Measurements from ENCODE around the gene NT5C3B. TPM values are rescaled to one million over a fixed set of nuclear protein-coding genes. Genes with fewer than 3 reads are reported as not detected.

The NT5C3B gene
- total RNA-seq, 1 donor from 2014 or later = 63.6 TPM

- no peaks in the 10 kb centered on the region for H3K9me3 Mint-ChIP-seq (ENCODE audit: unreplicated experiment)
- H3K4me3 Mint-ChIP-seq (ENCODE audit: unreplicated experiment) = no peak overlapping the region
- H3K4me1 Mint-ChIP-seq (ENCODE audit: unreplicated experiment) = peaks cover 11% of the 10 kb centered on the region
- no peak for DNase-seq (ENCODE audit: extremely low spot score, unreplicated experiment)
- H3K27me3 Mint-ChIP-seq (ENCODE audit: unreplicated experiment) = no peaks in the 10 kb centered on the region
- no peak overlapping the region for H3K27ac Mint-ChIP-seq (ENCODE audit: unreplicated experiment)
- TF ChIP-seq, protein P1, sequence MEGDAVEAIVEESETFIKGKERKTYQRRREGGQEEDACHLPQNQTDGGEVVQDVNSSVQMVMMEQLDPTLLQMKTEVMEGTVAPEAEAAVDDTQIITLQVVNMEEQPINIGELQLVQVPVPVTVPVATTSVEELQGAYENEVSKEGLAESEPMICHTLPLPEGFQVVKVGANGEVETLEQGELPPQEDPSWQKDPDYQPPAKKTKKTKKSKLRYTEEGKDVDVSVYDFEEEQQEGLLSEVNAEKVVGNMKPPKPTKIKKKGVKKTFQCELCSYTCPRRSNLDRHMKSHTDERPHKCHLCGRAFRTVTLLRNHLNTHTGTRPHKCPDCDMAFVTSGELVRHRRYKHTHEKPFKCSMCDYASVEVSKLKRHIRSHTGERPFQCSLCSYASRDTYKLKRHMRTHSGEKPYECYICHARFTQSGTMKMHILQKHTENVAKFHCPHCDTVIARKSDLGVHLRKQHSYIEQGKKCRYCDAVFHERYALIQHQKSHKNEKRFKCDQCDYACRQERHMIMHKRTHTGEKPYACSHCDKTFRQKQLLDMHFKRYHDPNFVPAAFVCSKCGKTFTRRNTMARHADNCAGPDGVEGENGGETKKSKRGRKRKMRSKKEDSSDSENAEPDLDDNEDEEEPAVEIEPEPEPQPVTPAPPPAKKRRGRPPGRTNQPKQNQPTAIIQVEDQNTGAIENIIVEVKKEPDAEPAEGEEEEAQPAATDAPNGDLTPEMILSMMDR (IDR thresholded peaks at IDR 0.05) = no peak
- H3K36me3 Mint-ChIP-seq (ENCODE audit: unreplicated experiment) = peaks cover 6% of the 10 kb centered on the region
These were observed 32.7 kb downstream of the NT5C3B start for GRCh38 chr17:41803049-41804020.

- no peak overlapping the region for H3K27ac Mint-ChIP-seq (ENCODE audit: unreplicated experiment)
- peaks cover 6% of the 10 kb centered on the region for H3K36me3 Mint-ChIP-seq (ENCODE audit: unreplicated experiment)
- H3K4me3 Mint-ChIP-seq (ENCODE audit: unreplicated experiment) = no peak overlapping the region
- TF ChIP-seq, protein P1 (IDR thresholded peaks at IDR 0.05) = peak; percentile 96
- H3K27me3 Mint-ChIP-seq (ENCODE audit: unreplicated experiment) = no peaks in the 10 kb centered on the region
- no peaks in the 10 kb centered on the region for H3K9me3 Mint-ChIP-seq (ENCODE audit: unreplicated experiment)
- H3K4me1 Mint-ChIP-seq (ENCODE audit: unreplicated experiment) = peaks cover 11% of the 10 kb centered on the region
- DNase-seq (ENCODE audit: extremely low spot score, unreplicated experiment) = peak; percentile 93
These were observed 34.4 kb downstream of the NT5C3B start for GRCh38 chr17:41801374-41802271.

- no peaks in the 10 kb centered on the region for H3K9me3 Mint-ChIP-seq (ENCODE audit: unreplicated experiment)
- H3K4me1 Mint-ChIP-seq (ENCODE audit: unreplicated experiment) = peaks cover 11% of the 10 kb centered on the region
- no peak for DNase-seq (ENCODE audit: extremely low spot score, unreplicated experiment)
- peaks cover 4% of the 10 kb centered on the region for H3K36me3 Mint-ChIP-seq (ENCODE audit: unreplicated experiment)
- TF ChIP-seq, protein P1 (IDR thresholded peaks at IDR 0.05) = no peak
- H3K27me3 Mint-ChIP-seq (ENCODE audit: unreplicated experiment) = no peaks in the 10 kb centered on the region
- no peak overlapping the region for H3K27ac Mint-ChIP-seq (ENCODE audit: unreplicated experiment)
- no peak overlapping the region for H3K4me3 Mint-ChIP-seq (ENCODE audit: unreplicated experiment)
These were observed 35.2 kb downstream of the NT5C3B start for GRCh38 chr17:41800601-41801373.

DNA sequence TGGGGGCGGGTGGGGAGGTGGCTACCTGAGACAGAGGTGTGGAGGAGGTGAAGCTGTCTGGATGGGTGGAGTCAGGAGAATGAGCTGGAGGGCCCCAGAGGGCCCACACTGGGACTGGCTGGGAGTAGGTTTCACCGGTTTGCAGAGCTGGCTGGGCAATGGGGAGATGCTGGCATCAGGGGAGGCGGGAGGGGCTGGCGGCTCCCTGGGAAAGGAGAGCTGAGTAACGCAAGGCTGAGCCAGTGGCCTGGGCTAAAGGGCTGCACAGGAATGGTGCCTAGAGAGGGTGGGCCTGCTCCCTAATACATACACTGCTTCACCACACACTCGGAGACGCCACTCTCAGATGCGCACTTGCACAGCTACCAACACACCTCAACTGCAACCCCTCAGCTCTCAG, 36.7 kb downstream of the NT5C3B start:
- no peak for DNase-seq (ENCODE audit: extremely low spot score, unreplicated experiment)
- Mint-ChIP-seq H3K27me3 (ENCODE audit: unreplicated experiment) (no peaks in the 10 kb centered on the region), H3K27ac (ENCODE audit: unreplicated experiment) (no peak overlapping the region), H3K36me3 (ENCODE audit: unreplicated experiment) (peaks cover 2% of the 10 kb centered on the region), H3K9me3 (ENCODE audit: unreplicated experiment) (no peaks in the 10 kb centered on the region), H3K4me3 (ENCODE audit: unreplicated experiment) (no peak overlapping the region), H3K4me1 (ENCODE audit: unreplicated experiment) (peaks cover 11% of the 10 kb centered on the region)
- TF ChIP-seq, protein P1 (IDR thresholded peaks at IDR 0.05) = no peak
